Breast epithelium (tissue), 4 donors: ENCODE data around the gene GABRA6. TPM values are rescaled to one million over a fixed set of nuclear protein-coding genes. Genes with fewer than 3 reads are reported as not detected.
"Not testable (repeated sequence)": the region's sequence is repeated elsewhere in the genome, so short reads cannot be mapped to it uniquely, and the experiment has no call there.

Source experiments
- DNase-seq, 2 donors: peaks; one replicate each; pipeline ENCODE4 v3.0.0-alpha.2; 2019; ENCODE audit warnings: low spot score in 2 of 2
- H3K27ac ChIP-seq, 2 donors: fragments of 200-600 bp; sonication (generic) in 1 of 2; one replicate each; pipeline ENCODE4 v1.5.1; 2016 to 2019; ENCODE audit warnings: mild to moderate bottlenecking in 1 of 2
- H3K27me3 ChIP-seq, 2 donors: fragments of 200-600 bp; sonication (generic) in 1 of 2; one replicate each; pipeline versions ENCODE4 v1.5.1 to v1.6.0; 2017 to 2019; ENCODE audit warnings: control low read depth in 1 of 2, mild to moderate bottlenecking in 1 of 2
- H3K36me3 ChIP-seq: fragments of 200-600 bp; one replicate; pipeline ENCODE4 v1.5.1; 2019
- H3K4me1 ChIP-seq, 2 donors: fragments of 200-600 bp; sonication (generic); one replicate each; pipeline ENCODE4 v1.5.1; 2016 to 2019; ENCODE audit warnings: control low read depth in 1 of 2
- H3K4me3 ChIP-seq, 3 donors: fragments of 200-600 bp; sonication (generic); 1 replicate in 2 of 3; 2 replicates in 1 of 3; pipeline ENCODE4 v1.5.1; 2016 to 2019; ENCODE audit warnings: mild to moderate bottlenecking in 3 of 3, moderate library complexity in 2 of 3
- H3K9me3 ChIP-seq, 2 donors: fragments of 200-600 bp; sonication (generic) in 1 of 2; one replicate each; pipeline ENCODE4 v1.5.1; 2016 to 2019; ENCODE audit warnings: control low read depth in 1 of 2
- POLR2A ChIP-seq: fragments of 450-650 bp; IDR thresholded peaks from one replicate; pipeline ENCODE4 v1.6.1; 2016; ENCODE audit warnings: antibody characterized with exemption, mild to moderate bottlenecking, moderate library complexity
- POLR2AphosphoS5 ChIP-seq, 3 donors: sonication (generic); formaldehyde crosslinking; IDR thresholded peaks; one replicate each; pipeline ENCODE4 v1.6.1; 2017; ENCODE audit warnings: antibody characterized with exemption in 3 of 3
- intact Hi-C: fragments of 100-400 bp; cut with DNase I; formaldehyde crosslinking; loops from one replicate; pipeline ENCODE4 v1.15.1; 2023; ENCODE audit warnings: low total_unique reads
- total RNA-seq, 3 donors: library from RNA; depleted of rRNA; stranded (reverse); fragments of >200 nt; gene quantifications; one replicate each; pipeline ENCODE4 v1.1.0, GENCODE V29; 2016
- TF ChIP-seq, protein P1 (sequence below), 3 donors: fragments of 450-650 bp; IDR thresholded peaks; one replicate each; pipeline ENCODE4 v1.5.1; 2016 to 2017; ENCODE audit warnings: antibody characterized with exemption in 3 of 3, mild to moderate bottlenecking in 3 of 3, moderate library complexity in 3 of 3

The GABRA6 gene
- total RNA-seq, result not detected

DNA sequence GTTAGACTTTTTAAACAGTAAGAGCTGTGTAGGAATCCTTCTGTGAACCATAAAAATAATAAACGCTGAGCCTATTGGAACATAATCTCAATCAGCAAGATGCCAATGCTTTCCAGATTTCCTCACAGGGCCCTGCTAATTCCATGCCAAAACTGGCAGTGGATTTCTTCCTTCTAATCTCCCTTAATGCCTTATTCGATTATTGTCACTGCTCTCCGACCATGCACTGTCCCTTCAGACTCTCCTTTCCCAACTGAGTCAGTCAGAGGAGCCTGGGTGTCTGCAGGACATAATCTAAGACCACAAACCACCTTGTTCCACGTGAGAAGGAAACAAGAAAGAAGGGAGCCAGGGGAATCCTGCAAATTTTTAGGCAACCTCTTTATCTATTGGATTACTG lies at the start of gene GABRA6:
GABRA6 (plus strand) TSS at position 261 of the 400 bp plus-strand sequence. CDS start 269 bp downstream, outside the sequence.
- H3K27ac ChIP-seq, result no peak within 1 kb of the TSS
- H3K36me3 ChIP-seq, result no peaks in the 10 kb centered on the region
- no peaks in the 10 kb centered on the region for H3K27me3 ChIP-seq
- intact Hi-C loops, result no loop called here
- TF ChIP-seq POLR2A (no peak), POLR2AphosphoS5 (IDR thresholded peaks at IDR 0.05) (no peak)
- TF ChIP-seq, protein P1, sequence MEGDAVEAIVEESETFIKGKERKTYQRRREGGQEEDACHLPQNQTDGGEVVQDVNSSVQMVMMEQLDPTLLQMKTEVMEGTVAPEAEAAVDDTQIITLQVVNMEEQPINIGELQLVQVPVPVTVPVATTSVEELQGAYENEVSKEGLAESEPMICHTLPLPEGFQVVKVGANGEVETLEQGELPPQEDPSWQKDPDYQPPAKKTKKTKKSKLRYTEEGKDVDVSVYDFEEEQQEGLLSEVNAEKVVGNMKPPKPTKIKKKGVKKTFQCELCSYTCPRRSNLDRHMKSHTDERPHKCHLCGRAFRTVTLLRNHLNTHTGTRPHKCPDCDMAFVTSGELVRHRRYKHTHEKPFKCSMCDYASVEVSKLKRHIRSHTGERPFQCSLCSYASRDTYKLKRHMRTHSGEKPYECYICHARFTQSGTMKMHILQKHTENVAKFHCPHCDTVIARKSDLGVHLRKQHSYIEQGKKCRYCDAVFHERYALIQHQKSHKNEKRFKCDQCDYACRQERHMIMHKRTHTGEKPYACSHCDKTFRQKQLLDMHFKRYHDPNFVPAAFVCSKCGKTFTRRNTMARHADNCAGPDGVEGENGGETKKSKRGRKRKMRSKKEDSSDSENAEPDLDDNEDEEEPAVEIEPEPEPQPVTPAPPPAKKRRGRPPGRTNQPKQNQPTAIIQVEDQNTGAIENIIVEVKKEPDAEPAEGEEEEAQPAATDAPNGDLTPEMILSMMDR (IDR thresholded peaks at IDR 0.05), result no peak
- no peak for DNase-seq
- no peaks in the 10 kb centered on the region for H3K9me3 ChIP-seq
- H3K4me1 ChIP-seq, result no peaks in the 10 kb centered on the region
- no peak within 1 kb of the TSS for H3K4me3 ChIP-seq

DNA sequence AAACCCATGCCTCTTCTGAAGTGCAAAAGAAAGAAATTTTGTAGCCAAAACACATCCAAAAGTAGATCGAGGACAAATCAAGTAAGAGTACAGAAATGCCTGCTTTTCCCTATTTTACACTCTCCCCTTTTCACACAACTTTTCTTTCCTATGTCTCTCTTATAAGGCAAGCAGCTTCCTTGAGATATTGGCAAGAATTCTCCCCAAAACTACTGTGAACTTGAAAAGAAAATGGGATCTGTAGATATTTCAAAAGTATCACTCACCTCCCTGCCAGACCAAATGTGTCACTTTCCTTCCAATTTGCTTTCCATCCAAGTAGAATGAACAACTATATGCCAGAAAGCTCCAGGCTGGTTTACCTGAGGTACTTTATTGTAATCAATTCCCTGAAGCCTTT lies 47.9 kb upstream of the GABRA6 start:
- no peaks in the 10 kb centered on the region for H3K4me1 ChIP-seq
- H3K36me3 ChIP-seq, result no peaks in the 10 kb centered on the region
- no peak overlapping the region for H3K27ac ChIP-seq
- H3K27me3 ChIP-seq, result no peaks in the 10 kb centered on the region
- H3K9me3 ChIP-seq, result no peaks in the 10 kb centered on the region
- DNase-seq, result no peak
- H3K4me3 ChIP-seq, result no peak overlapping the region
- TF ChIP-seq POLR2AphosphoS5 (IDR thresholded peaks at IDR 0.05), result no peak
- TF ChIP-seq POLR2A, result no peak
- TF ChIP-seq, protein P1 (IDR thresholded peaks at IDR 0.05), result no peak
- intact Hi-C loops, result no loop called here

DNA sequence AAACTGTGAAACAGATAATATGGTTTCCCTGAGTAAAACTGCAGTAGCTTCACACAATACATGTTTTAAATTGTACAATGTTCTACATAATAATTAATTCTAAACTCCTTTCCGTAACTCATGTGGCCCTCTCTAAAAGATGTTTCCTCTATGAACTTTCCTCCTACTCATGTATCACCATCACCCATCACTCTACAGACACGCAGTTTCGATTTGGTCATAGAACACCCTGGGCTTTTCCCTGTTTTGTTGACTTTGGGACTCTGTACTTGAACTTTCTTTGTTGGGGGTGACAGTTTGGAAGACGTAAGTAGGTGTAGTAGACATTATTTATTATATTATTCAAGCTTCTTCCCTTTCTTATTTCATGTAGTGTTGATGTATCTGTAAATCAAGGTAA lies 44.1 kb upstream of the GABRA6 start:
- H3K9me3 ChIP-seq, result no peaks in the 10 kb centered on the region
- no peak overlapping the region for H3K27ac ChIP-seq
- H3K4me1 ChIP-seq, result no peaks in the 10 kb centered on the region
- intact Hi-C loops, result no loop called here
- TF ChIP-seq POLR2A (no peak), POLR2AphosphoS5 (IDR thresholded peaks at IDR 0.05) (no peak)
- TF ChIP-seq, protein P1 (IDR thresholded peaks at IDR 0.05), result no peak
- no peaks in the 10 kb centered on the region for H3K36me3 ChIP-seq
- DNase-seq, result no peak
- H3K4me3 ChIP-seq, result no peak overlapping the region
- no peaks in the 10 kb centered on the region for H3K27me3 ChIP-seq

GRCh38 chr5:161645264-161645663 lies 40.3 kb upstream of the GABRA6 start:
- intact Hi-C loops, result no loop called here
- Histone ChIP-seq H3K27me3 (no peaks in the 10 kb centered on the region), H3K4me3 (no peak overlapping the region), H3K36me3 (no peaks in the 10 kb centered on the region), H3K9me3 (no peaks in the 10 kb centered on the region), H3K27ac (no peak overlapping the region), H3K4me1 (no peaks in the 10 kb centered on the region)
- TF ChIP-seq POLR2AphosphoS5 (IDR thresholded peaks at IDR 0.05) (no peak), POLR2A (no peak)
- TF ChIP-seq, protein P1 (IDR thresholded peaks at IDR 0.05), result no peak
- no peak for DNase-seq

DNA sequence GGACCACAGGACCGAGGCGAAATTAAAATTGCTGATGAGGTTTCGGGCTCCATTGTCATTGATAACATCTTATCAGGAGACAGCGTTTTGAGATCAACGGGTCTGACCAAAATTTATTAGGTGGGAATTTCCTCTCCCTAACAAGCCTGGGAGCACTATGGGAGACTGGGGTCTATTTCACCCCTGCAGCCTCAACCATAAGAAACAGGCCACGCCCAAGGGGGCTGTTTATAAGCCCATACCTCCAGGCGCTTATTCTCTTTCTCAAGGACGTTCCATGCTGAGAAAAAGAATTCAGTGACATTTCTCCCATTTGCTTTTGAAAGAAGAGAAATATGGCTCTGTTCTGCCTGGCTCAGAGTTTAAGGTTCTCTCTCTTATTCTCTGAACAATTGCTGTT lies 33.6 kb upstream of the GABRA6 start:
- H3K27ac ChIP-seq, H3K36me3 ChIP-seq, H3K27me3 ChIP-seq, intact Hi-C loops, DNase-seq, H3K4me1 ChIP-seq, H3K4me3 ChIP-seq: not testable (repeated sequence)
- H3K9me3 ChIP-seq, result peaks cover 0 to 20% of the 10 kb centered on the region in 2 donors

DNA sequence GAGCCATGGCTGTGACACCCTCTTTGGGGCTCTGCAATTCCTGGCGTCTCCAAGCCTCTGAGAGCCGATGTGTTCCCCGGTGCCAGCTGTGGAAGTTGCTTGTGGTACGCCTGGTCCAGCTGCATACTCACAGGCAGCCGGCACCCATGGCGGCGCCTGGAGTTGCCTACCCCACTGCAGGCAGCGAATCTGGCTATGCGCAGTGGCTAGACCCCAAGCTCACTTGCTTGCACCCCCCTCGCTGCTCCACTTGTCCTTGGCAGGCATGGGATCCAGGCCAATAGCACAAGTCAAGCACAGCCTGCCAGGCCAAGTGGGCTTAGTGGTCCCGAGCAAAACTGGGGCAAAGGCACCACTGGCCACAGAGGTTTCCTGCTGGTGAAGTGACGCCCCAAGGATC lies 24.7 kb upstream of the GABRA6 start:
- H3K27me3 ChIP-seq, result no peaks in the 10 kb centered on the region
- TF ChIP-seq, protein P1 (IDR thresholded peaks at IDR 0.05), result no peak
- TF ChIP-seq POLR2AphosphoS5 (IDR thresholded peaks at IDR 0.05) (no peak), POLR2A (no peak)
- H3K27ac ChIP-seq, result no peak overlapping the region
- H3K4me1 ChIP-seq, result no peaks in the 10 kb centered on the region
- H3K9me3 ChIP-seq, result no peaks in the 10 kb centered on the region
- H3K4me3 ChIP-seq, result no peak overlapping the region
- DNase-seq, result no peak
- H3K36me3 ChIP-seq, result no peaks in the 10 kb centered on the region
- intact Hi-C loops, result no loop called here
